Karpas-422 (cell line): ENCODE data around the gene SERPINB5. TPM values are rescaled to one million over a fixed set of nuclear protein-coding genes. Genes with fewer than 3 reads are reported as not detected.

Experiments
- DNase-seq: peaks from one replicate; pipeline ENCODE4 v3.0.0-alpha.2; 2015
- H2AFZ ChIP-seq: fragments of 200-600 bp; sonication (generic); 2 replicates; pipeline ENCODE4 v1.6.1; 2014; ENCODE audit warnings: antibody characterized with exemption, low read length, mixed read lengths
- H3K27ac ChIP-seq: fragments of 200-600 bp; sonication (generic); 2 replicates; pipeline ENCODE4 v1.5.1; 2014; ENCODE audit warnings: mild to moderate bottlenecking, low read length, moderate library complexity
- H3K27me3 ChIP-seq: fragments of 200-600 bp; sonication (generic); 2 replicates; pipeline ENCODE4 v1.6.1; 2014; ENCODE audit warnings: low read length, mixed read lengths
- H3K36me3 ChIP-seq: fragments of 200-600 bp; sonication (generic); 2 replicates; pipeline ENCODE4 v1.6.1; 2014; ENCODE audit warnings: low read length, mixed read lengths; ENCODE audit not compliant: insufficient read depth
- H3K4me1 ChIP-seq: fragments of 200-600 bp; sonication (generic); 2 replicates; pipeline ENCODE4 v1.6.1; 2014; ENCODE audit warnings: mild to moderate bottlenecking, low read length, mixed read lengths
- H3K4me2 ChIP-seq: fragments of 200-600 bp; sonication (generic); 2 replicates; pipeline ENCODE4 v1.6.1; 2014; ENCODE audit warnings: low read length, low read depth, mild to moderate bottlenecking; ENCODE audit not compliant: poor library complexity, severe bottlenecking
- H3K4me3 ChIP-seq: fragments of 200-600 bp; sonication (generic); 2 replicates; pipeline ENCODE4 v1.5.1; 2014; ENCODE audit warnings: mild to moderate bottlenecking, antibody characterized with exemption, low read length, mixed read lengths
- H3K79me2 ChIP-seq: fragments of 200-600 bp; sonication (generic); 2 replicates; pipeline ENCODE4 v1.6.1; 2014; ENCODE audit warnings: mild to moderate bottlenecking, low read length, mixed read lengths
- H3K9ac ChIP-seq: fragments of 200-600 bp; sonication (generic); 2 replicates; pipeline ENCODE4 v1.6.0; 2014; ENCODE audit warnings: low read length
- H3K9me2 ChIP-seq: fragments of 200-600 bp; sonication (generic), shearing (Covaris generic); replicated peaks from 2 replicates; pipeline ENCODE4 v1.6.0; 2014; ENCODE audit warnings: mild to moderate bottlenecking, low read length, moderate library complexity; ENCODE audit not compliant: insufficient read depth
- H3K9me3 ChIP-seq: fragments of 300-700, 200-600 bp; sonication (generic); 2 replicates; pipeline ENCODE4 v1.6.1; 2014; ENCODE audit warnings: low read length, mixed read lengths
- H4K20me1 ChIP-seq: fragments of 200-600 bp; sonication (generic); 2 replicates; pipeline ENCODE4 v1.6.1; 2014; ENCODE audit warnings: mild to moderate bottlenecking, antibody characterized with exemption, low read length, low read depth; ENCODE audit not compliant: insufficient read depth
- total RNA-seq: library from RNA; depleted of rRNA; stranded (reverse); fragments of >200 nt; shearing (Covaris generic); gene quantifications from 2 replicates; pipeline ENCODE4 v1.2.3, GENCODE V29; 2014; ENCODE audit warnings: low replicate concordance

SERPINB5 gene
- total RNA-seq, 1 experiment from 2014 or later: 1.0 TPM

DNA sequence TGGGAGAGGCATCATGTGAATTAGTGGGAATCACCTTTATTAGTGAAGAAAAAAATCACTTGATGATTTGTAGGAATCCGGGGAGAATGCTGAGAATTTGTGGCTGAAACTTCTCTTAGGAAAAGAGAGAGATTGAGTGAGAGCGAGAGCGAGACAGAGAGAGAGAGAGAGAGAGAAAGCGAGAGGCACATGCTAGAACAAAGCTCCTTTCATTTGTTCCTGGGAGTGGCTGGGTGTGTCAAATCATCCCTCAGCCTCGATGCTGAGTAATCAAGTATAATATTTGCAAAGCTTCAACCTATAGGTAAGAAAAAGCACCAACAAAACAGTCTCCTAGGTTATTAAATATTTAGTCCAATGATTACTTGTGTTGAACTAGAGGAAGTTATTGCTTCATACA lies 4.4 kb upstream of the SERPINB5 start:
- H3K27me3 ChIP-seq: no peaks in the 10 kb centered on the region
- H3K4me3 ChIP-seq: no peak overlapping the region
- DNase-seq: no peak
- no peaks in the 10 kb centered on the region for H3K36me3 ChIP-seq
- no peak overlapping the region for H3K4me2 ChIP-seq
- no peaks in the 10 kb centered on the region for H3K9me2 ChIP-seq
- H3K9me3 ChIP-seq: no peaks in the 10 kb centered on the region
- no peaks in the 10 kb centered on the region for H3K4me1 ChIP-seq
- H3K27ac ChIP-seq: no peak overlapping the region
- H4K20me1 ChIP-seq: no peaks in the 10 kb centered on the region
- no peak overlapping the region for H3K9ac ChIP-seq
- no peaks in the 10 kb centered on the region for H3K79me2 ChIP-seq
- no peak overlapping the region for H2AFZ ChIP-seq

DNA sequence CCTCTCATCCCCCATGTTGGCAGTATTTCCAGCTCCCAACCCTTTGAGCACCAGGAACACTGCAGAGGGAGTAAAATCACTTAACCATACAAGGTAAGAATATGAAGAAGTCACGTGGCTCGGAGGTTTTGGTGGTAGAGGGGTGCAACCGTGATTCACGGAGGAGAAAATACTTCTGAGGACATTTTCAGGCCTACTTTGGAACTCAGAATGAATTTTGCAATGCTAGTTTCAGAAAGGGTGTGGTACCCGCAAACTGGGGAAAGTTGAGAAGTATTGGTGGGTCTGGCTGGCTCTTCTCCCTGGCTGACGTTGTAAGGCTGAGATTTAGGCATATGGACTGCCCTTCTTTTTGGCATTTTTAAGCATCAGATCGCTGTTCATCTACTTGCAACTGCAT lies 442 bp downstream of the SERPINB5 start:
- Histone ChIP-seq H3K4me1 (peaks cover 6% of the 10 kb centered on the region), H3K79me2 (no peaks in the 10 kb centered on the region), H3K27me3 (no peaks in the 10 kb centered on the region), H3K9me3 (no peaks in the 10 kb centered on the region), H3K4me3 (no peak overlapping the region), H3K9me2 (no peaks in the 10 kb centered on the region), H3K9ac (no peak overlapping the region), H3K36me3 (no peaks in the 10 kb centered on the region), H2AFZ (no peak overlapping the region), H4K20me1 (no peaks in the 10 kb centered on the region), H3K4me2 (no peak overlapping the region), H3K27ac (no peak overlapping the region)
- DNase-seq: no peak

DNA sequence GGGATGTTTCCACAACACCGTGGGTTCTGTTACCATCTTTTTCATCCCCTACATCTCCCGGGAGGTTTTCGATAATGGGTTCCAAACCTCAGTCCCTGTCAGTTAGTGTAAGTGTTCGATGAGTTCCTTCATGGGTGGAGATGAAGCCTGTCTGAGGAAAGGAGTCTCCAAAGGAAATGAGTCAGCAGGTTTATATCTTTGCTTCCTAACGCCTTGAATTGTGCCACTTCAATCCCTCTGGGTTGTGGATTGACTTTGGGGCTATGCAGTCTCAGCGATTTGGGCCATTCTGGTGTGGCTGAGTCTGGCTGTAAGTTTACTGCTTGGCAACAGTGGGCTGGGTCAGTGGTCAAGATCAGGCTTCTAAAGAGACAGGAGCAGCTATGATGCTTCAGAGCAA lies 1.2 kb downstream of the SERPINB5 start:
- Histone ChIP-seq H3K9me2 (no peaks in the 10 kb centered on the region), H3K4me3 (no peak overlapping the region), H3K79me2 (no peaks in the 10 kb centered on the region), H3K9me3 (no peaks in the 10 kb centered on the region), H3K9ac (no peak overlapping the region), H3K4me2 (no peak overlapping the region), H3K4me1 (peaks cover 6% of the 10 kb centered on the region), H4K20me1 (no peaks in the 10 kb centered on the region), H3K27ac (no peak overlapping the region), H3K27me3 (no peaks in the 10 kb centered on the region), H3K36me3 (no peaks in the 10 kb centered on the region), H2AFZ (no peak overlapping the region)
- no peak for DNase-seq

DNA sequence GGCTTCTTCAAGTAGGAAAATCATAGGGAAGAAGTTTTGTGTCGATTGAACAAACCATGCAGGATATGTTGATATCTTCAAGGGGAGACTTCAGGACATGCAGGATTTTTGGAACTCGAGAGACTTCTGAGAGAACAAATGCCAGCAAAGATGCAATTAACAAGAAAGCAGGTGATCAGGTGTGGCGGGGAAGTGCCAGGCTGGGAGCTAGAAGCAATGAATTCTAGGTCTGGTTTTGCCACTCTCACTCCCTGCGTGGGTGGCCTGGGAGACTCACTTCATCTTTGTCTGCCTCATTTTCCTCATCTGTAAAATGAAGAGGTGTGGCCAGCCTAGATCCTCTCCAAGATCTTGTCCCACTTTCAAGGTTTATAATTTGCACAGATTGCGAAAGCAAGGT lies 3.1 kb downstream of the SERPINB5 start:
- Histone ChIP-seq H3K9me3 (no peaks in the 10 kb centered on the region), H3K4me2 (no peak overlapping the region), H3K4me3 (no peak overlapping the region), H3K79me2 (no peaks in the 10 kb centered on the region), H3K4me1 (peaks cover 6% of the 10 kb centered on the region), H3K9ac (no peak overlapping the region), H4K20me1 (no peaks in the 10 kb centered on the region), H3K27ac (no peak overlapping the region), H3K27me3 (no peaks in the 10 kb centered on the region), H3K36me3 (no peaks in the 10 kb centered on the region), H3K9me2 (no peaks in the 10 kb centered on the region), H2AFZ (no peak overlapping the region)
- DNase-seq: no peak

DNA sequence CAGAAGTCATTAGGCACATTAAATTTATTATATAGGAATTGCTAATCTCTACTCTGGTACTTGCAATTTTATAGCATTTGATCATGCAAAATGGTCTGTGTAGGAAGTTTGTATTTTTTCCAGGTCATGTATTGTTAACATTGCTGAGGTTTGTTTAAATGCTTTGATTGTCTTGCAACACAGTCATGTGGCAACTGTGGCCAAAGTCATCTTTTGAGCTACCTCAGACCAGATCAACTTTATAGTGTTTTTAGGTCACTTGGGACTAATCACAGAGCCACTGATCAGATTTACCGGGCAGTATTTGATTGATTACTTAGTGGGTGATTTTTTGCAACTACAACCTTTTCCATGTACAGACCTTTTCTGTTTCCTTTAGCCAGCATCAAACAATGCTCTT lies 3.7 kb downstream of the SERPINB5 start:
- Histone ChIP-seq H3K4me2 (no peak overlapping the region), H3K4me1 (peaks cover 6% of the 10 kb centered on the region), H3K79me2 (no peaks in the 10 kb centered on the region), H3K9ac (no peak overlapping the region), H3K9me2 (no peaks in the 10 kb centered on the region), H3K9me3 (no peaks in the 10 kb centered on the region), H3K27me3 (no peaks in the 10 kb centered on the region), H2AFZ (no peak overlapping the region), H3K36me3 (no peaks in the 10 kb centered on the region), H3K4me3 (no peak overlapping the region), H3K27ac (no peak overlapping the region), H4K20me1 (no peaks in the 10 kb centered on the region)
- DNase-seq: no peak

DNA sequence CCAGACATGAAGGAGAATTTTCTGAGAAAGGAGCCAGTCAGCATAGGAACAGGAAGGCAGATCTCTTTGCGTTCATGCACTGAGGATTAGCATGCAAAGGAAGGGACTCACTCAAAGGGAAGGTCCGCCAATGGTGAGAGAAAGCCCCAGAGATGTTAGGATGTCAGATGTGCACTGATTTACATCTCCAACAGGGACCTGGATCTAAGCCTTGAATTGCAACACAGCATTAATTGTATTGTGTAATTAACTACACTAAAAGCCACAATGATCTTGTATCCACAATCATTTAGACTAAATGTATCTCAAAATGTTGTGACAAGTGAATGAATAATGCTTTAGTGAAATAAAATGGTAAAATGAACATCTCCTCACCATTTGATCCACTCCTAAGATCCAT lies 4.2 kb downstream of the SERPINB5 start:
- Histone ChIP-seq H2AFZ (no peak overlapping the region), H3K9me3 (no peaks in the 10 kb centered on the region), H3K79me2 (no peaks in the 10 kb centered on the region), H4K20me1 (no peaks in the 10 kb centered on the region), H3K4me3 (no peak overlapping the region), H3K4me2 (no peak overlapping the region), H3K9ac (no peak overlapping the region), H3K27me3 (no peaks in the 10 kb centered on the region), H3K4me1 (peaks cover 6% of the 10 kb centered on the region), H3K27ac (no peak overlapping the region), H3K36me3 (no peaks in the 10 kb centered on the region), H3K9me2 (no peaks in the 10 kb centered on the region)
- DNase-seq: peak; percentile 44

DNA sequence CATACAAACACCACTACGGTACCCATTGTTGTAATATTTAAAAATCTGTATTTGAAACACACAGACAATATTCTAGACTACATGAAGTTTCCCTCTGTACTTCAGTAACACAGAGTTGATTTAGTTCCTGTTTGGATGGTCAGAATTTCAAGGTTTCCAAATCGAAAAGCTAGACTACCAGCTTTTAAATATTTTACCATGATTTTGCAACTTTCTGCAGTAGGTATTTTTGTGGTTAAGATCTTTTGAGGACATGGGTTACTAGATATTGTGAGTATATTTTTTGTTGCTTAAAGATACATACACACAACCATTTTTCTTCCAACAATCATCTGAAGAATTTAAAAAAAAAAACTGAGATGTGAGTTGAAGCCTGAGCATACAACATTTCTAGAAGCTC lies 10.9 kb downstream of the SERPINB5 start:
- Histone ChIP-seq H3K9me3 (no peaks in the 10 kb centered on the region), H3K9ac (no peak overlapping the region), H3K4me1 (no peaks in the 10 kb centered on the region), H3K9me2 (no peaks in the 10 kb centered on the region), H4K20me1 (no peaks in the 10 kb centered on the region), H3K27ac (no peak overlapping the region), H3K36me3 (no peaks in the 10 kb centered on the region), H3K4me3 (no peak overlapping the region), H2AFZ (no peak overlapping the region), H3K4me2 (no peak overlapping the region), H3K27me3 (no peaks in the 10 kb centered on the region), H3K79me2 (no peaks in the 10 kb centered on the region)
- no peak for DNase-seq

DNA sequence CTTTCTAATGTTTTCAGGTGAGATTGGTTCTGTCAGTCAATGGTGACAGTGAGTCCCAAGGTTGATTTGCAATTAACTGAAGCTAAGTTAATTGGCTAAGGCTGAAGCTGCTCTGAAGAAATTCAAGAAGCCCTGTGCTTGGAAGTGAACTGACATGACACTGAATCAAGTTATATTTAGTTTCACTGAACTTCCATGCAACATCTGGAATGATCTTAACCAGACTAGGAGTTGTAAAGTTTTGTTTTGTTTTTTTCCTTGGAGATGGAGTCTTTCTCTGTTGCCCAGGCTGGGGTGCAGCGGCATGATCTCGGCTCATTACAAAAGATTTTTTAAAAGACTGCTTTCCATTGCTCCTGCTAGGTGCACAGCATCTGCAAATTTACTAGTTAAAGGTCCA lies 11.4 kb downstream of the SERPINB5 start:
- Histone ChIP-seq H3K4me3 (no peak overlapping the region), H3K27ac (no peak overlapping the region), H3K79me2 (no peaks in the 10 kb centered on the region), H3K9me3 (no peaks in the 10 kb centered on the region), H3K4me1 (no peaks in the 10 kb centered on the region), H4K20me1 (no peaks in the 10 kb centered on the region), H3K9ac (no peak overlapping the region), H3K4me2 (no peak overlapping the region), H3K36me3 (no peaks in the 10 kb centered on the region), H3K27me3 (no peaks in the 10 kb centered on the region), H2AFZ (no peak overlapping the region), H3K9me2 (no peaks in the 10 kb centered on the region)
- DNase-seq: no peak

DNA sequence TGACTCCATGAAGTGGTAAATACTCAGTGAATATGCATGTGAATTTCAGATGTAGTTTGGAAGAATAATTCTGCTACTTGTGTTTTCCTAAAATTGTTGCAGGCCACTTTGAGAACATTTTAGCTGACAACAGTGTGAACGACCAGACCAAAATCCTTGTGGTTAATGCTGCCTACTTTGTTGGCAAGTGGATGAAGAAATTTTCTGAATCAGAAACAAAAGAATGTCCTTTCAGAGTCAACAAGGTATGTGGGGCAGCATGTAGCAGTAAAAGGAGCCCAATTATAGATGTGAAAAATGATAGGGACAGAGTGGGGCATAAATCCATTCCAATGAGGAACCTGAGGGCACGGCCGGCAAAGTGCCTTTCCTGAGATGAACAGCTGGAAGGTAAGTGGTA lies 16.1 kb downstream of the SERPINB5 start:
- H3K4me2 ChIP-seq: no peak overlapping the region
- H4K20me1 ChIP-seq: no peaks in the 10 kb centered on the region
- H3K4me1 ChIP-seq: no peaks in the 10 kb centered on the region
- H3K9me3 ChIP-seq: no peaks in the 10 kb centered on the region
- H3K27me3 ChIP-seq: no peaks in the 10 kb centered on the region
- H3K9ac ChIP-seq: no peak overlapping the region
- no peak overlapping the region for H3K27ac ChIP-seq
- no peaks in the 10 kb centered on the region for H3K79me2 ChIP-seq
- no peak overlapping the region for H3K4me3 ChIP-seq
- 0 out of 2 replicates have a peak overlapping the region, but pooled peaks have one; percentile 7 for H2AFZ ChIP-seq
- H3K9me2 ChIP-seq: no peaks in the 10 kb centered on the region
- DNase-seq: no peak
- H3K36me3 ChIP-seq: no peaks in the 10 kb centered on the region
